Panc1 (cell line): ENCODE results near the gene OR5I1.

Experiments used
- CTCF ChIP-seq: fragments of 450-650 bp; IDR thresholded peaks from 2 replicates; pipeline ENCODE4 v1.5.1; 2017; ENCODE audit warnings: mild to moderate bottlenecking
- POLR2AphosphoS5 ChIP-seq: IDR thresholded peaks from 2 replicates; pipeline ENCODE4 v1.6.1; 2012; ENCODE audit warnings: mild to moderate bottlenecking, low read depth, low read length, moderate library complexity
- REST ChIP-seq, 2 experiments: IDR thresholded peaks; 2 replicates each; pipeline ENCODE4 v1.6.1; 2011 to 2012; ENCODE audit warnings: low read depth in 2 of 2, control low read depth in 1 of 2, low read length in 1 of 2, mild to moderate bottlenecking in 1 of 2, moderate library complexity in 1 of 2; ENCODE audit not compliant: insufficient read depth in 1 of 2
- TCF7L2 ChIP-seq: IDR thresholded peaks from 2 replicates; pipeline ENCODE4 v1.6.1; 2011; ENCODE audit warnings: mild to moderate bottlenecking, low read depth, low read length, inconsistent platforms

GRCh38 chr11:55902308-55902707, 33.9 kb downstream of the OR5I1 start:
- TF ChIP-seq CTCF (no peak), POLR2AphosphoS5 (no peak), TCF7L2 (no peak), REST (IDR thresholded peaks at IDR 0.05; ENCODE audit: insufficient read depth in 1 of 2, low read depth in 2 of 2, low read length in 1 of 2) (no peak)
